ENCODE data around the gene ZNF275.

DNA sequence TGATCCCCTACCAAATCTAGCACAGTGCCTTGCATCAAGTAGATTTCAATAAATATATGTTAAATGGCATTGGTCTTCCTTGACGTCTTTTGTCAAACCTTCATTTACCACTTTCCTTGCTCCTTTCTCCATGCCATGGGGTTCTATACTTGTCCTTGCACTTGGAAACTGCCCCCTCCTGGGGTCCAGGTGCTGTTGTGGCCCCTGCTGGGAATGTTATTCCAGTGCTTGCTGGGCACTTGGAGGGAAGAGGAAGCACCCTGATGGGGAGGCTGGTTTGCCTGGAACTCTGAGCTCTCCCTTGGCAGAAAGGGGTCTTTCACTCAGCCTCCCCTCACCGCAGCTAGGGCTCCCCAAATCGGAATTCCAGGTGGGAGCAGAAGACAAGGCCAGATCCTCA lies 18.9 kb downstream of the ZNF275 start:
- TF ChIP-seq CTCF (IDR thresholded peaks at IDR 0.05) (no peak), POLR2A (IDR thresholded peaks at IDR 0.05) (no peak)

Measured in lower leg skin (tissue), 3 donors.